HG03039 (cell line): ENCODE results near the gene FASTKD1.

ENCODE experiments used
- ATAC-seq: cut with Tn5 transposase; IDR thresholded peaks from one replicate; pipeline ENCODE4 v1.9.1; 2021; ENCODE audit warnings: mild to moderate bottlenecking, moderate library complexity; ENCODE audit not compliant: unreplicated experiment

The FASTKD1 gene

DNA sequence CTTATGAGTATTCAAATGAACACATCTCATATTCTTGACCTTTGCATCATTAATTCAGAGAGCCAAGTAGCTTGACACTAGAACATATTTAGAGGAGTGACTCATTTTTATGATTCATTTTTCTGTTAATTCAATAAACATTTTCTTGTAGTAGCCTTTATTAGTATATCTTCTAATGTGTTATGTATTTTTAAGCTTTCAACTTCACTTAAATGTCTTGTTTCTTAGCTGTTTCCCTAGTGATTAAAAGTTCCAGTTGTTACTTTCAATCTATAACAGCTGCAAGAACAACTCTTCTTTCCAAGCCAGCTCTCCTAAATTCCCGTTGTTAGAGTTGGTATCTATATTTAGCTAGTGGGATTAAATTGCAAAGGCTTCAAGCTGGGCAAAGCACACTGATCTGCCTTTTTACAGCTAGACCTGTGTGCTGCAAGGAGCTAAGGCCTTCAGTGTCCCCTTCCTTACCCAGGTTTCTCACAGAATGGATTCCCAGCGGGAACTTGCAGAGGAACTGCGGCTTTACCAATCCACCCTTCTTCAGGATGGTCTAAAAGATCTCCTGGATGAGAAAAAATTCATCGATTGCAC, 64.3 kb downstream of the FASTKD1 start, which contains the start of gene KLHL41:
Gene KLHL41 (plus strand): TSS at position 405 of the 588 bp plus-strand sequence. CDS start 77 bp downstream, at position 482.
- ATAC-seq: no peak

- ATAC-seq: no peak
Measured at GRCh38 chr2:169507698-169508097, 66.0 kb downstream of the FASTKD1 start.

GRCh38 chr2:169504651-169505050, 69.0 kb downstream of the FASTKD1 start:
- no peak for ATAC-seq

DNA sequence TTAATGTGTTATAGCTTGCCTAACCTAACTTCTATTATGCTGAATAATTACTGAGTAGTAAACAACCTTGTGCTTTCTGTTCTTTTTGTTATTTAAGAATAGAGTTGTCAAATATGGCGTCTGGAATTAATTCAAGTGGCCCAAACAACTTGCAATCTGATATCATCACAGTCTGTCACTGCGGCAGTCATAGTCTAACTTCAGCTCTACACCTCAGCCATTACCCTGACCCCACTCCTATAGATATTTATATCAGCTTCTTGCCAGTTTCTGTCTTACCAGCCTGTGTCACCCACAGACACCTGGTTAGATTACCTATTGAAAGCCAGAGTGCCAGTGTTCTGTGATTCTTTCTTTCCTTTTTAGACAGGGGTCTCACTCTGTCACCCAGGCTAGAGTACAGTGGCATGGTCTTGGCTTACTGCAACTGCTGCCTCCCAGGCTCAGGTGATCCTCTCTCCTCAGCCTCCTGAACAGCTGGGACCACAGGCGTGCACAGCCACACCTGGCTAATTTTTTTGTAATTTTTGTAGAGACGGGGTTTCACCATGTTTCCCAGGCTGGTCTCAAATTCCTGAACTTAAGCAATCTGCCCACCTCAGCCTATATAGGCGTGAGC, 78.2 kb downstream of the FASTKD1 start:
- ATAC-seq: no peak

DNA sequence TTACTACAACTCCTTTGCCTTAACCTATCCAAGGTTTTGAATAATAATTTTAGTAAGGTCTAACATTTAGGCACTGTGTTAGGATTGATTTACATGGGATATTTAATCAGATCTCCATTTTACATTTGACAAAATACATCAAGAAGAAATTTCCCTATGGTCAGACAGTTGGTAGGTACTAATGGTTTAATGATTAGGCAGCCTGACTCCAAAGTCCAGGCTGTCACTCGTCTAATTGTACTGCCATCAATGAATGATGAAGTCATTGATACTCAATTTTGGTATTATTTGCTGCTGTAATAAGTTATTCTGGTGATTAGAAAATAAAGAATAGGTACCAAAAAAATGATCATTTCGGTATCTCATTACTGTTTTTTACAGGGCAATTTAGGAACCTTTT, 80.3 kb downstream of the FASTKD1 start:
- ATAC-seq: no peak

DNA sequence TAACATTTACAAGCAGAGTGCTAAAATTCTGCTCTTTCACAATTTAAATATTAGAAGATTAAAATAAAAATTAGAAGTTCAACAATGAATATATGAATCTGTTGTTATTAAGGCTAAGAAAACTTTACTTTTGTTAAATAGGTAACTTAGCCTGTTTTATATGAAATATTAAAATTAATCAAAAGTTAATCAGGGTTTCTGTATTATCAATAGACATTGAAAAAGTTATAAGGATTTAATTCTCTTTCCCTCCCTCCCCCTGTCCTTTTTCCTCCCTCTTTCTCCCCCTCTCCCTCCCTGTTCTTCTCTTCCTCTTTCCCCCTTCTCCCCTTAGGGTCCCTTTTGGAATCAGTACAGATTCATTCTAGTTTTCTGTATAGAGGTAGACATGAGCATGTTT, 82.3 kb downstream of the FASTKD1 start:
- ATAC-seq: no peak

DNA sequence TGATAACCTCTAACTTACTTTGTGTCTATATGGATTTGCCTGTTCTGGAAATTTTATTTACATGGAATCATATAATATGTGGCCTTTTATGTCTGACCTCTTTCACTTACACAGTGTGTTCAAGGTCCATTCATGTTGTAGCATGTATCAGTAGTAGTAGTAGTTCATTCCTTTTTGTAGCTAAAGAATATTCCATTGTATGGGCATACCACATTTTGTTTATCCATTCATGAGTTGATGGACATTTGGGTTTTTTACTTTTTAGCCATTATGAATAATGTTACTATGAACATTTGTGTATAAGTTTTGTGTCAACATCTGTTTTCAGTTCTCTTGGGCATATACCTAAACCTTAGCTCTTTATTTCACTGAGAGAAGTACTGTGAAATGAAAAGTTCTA, 82.8 kb downstream of the FASTKD1 start:
- ATAC-seq: no peak

DNA sequence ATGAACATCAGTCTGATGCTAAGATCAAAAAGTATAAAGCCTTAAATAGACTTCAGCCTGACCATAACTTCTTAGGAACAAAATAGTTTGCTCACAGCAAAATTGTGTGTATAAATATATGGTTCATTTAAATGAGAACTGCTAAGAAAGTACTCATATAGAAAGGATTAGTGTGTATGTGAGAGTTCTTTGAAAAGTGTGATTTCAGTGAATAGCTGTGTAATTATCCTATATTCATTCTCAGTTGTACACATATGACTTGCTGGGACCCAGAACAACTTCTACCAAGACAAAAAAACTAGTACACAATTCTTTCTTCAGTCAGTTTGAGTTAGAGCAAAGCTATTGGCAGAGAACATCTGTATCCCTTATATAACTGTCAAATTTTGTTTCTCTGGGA, 87.2 kb downstream of the FASTKD1 start:
- no peak for ATAC-seq

- no peak for ATAC-seq
Measured at GRCh38 chr2:169485650-169486138, 88.0 kb downstream of the FASTKD1 start.

GRCh38 chr2:169480079-169480465, 93.6 kb downstream of the FASTKD1 start:
- ATAC-seq: no peak
